H1 (cell line): Measurements from ENCODE around the gene GAD2. TPM values are rescaled to one million over a fixed set of nuclear protein-coding genes. Genes with fewer than 3 reads are reported as not detected.

ENCODE experiments used
- CTCF ChIA-PET: fragments of 300-600 bp; sonication (Branson Sonifier 250); formaldehyde crosslinking; loops from one replicate; lab custom pipeline; 2021; ENCODE audit not compliant: partially characterized antibody; lab: Charles Lee
- POLR2A ChIA-PET: fragments of 300-600 bp; sonication (Branson Sonifier 250); formaldehyde crosslinking; loops from one replicate; lab custom pipeline; 2021; ENCODE audit warnings: inconsistent platforms; ENCODE audit not compliant: partially characterized antibody; lab: Charles Lee
- DNase-seq, 2 experiments: peaks; one replicate each; pipeline versions ENCODE4 v3.0.0 to v3.0.0-alpha.2; 2010 to 2022; ENCODE audit warnings: low spot score in 2 of 2, low read depth in 1 of 2, mixed read lengths in 1 of 2
- FAIRE-seq: peaks from 2 replicates; lab custom pipeline; 2011; peaks lifted over from hg19 to GRCh38; lab: Jason Lieb, UNC
- H2AFZ ChIP-seq: 2 replicates; pipeline ENCODE4 v1.8.1; 2012; ENCODE audit warnings: low read length, inconsistent platforms
- H2AK5ac ChIP-seq: 2 replicates; pipeline ENCODE4 v1.6.1; 2013; ENCODE audit warnings: low read depth, low read length
- H2BK120ac ChIP-seq: replicated peaks from 2 replicates; pipeline ENCODE3; 2013; ENCODE audit warnings: low read depth, low read length, inconsistent platforms
- H2BK12ac ChIP-seq: 2 replicates; pipeline ENCODE4 v1.6.1; 2013; ENCODE audit warnings: low read depth, low read length
- H2BK15ac ChIP-seq: 2 replicates; pipeline ENCODE4 v1.6.1; 2013; ENCODE audit warnings: low read length
- H2BK20ac ChIP-seq: 2 replicates; pipeline ENCODE4 v1.6.1; 2013; ENCODE audit warnings: low read length
- H2BK5ac ChIP-seq: 2 replicates; pipeline ENCODE4 v1.6.1; 2013; ENCODE audit warnings: low read depth, low read length
- H3K14ac ChIP-seq: 2 replicates; pipeline ENCODE4 v1.6.1; 2013; ENCODE audit warnings: inconsistent platforms; ENCODE audit not compliant: insufficient read length
- H3K18ac ChIP-seq: 2 replicates; pipeline ENCODE4 v1.6.1; 2013; ENCODE audit warnings: low read length; ENCODE audit errors: extremely low read depth
- H3K23ac ChIP-seq: 2 replicates; pipeline ENCODE4 v1.6.1; 2013; ENCODE audit warnings: inconsistent platforms; ENCODE audit not compliant: insufficient read length
- H3K23me2 ChIP-seq: 2 replicates; pipeline ENCODE4 v1.6.1; 2013; ENCODE audit warnings: low read depth, low read length
- H3K27ac ChIP-seq: 2 replicates; pipeline ENCODE4 v1.6.1; 2011; ENCODE audit warnings: low read depth, low read length, inconsistent platforms
- H3K27me3 ChIP-seq, 4 experiments: replicated peaks in 1 of 4; 1 replicate in 1 of 4; 2 replicates in 3 of 4; pipeline versions ENCODE4 v1.6.1 to v1.8.1; 2011 to 2013; ENCODE audit warnings: low read length in 3 of 4, mild to moderate bottlenecking in 3 of 4, inconsistent platforms in 2 of 4, mixed read lengths in 2 of 4, moderate library complexity in 1 of 4; ENCODE audit not compliant: control insufficient read depth in 3 of 4, insufficient read depth in 3 of 4; ENCODE audit errors: extremely low read depth in 1 of 4
- H3K36me3 ChIP-seq, 4 experiments: 2 replicates each; pipeline versions ENCODE4 v1.6.1 to v1.8.1; 2011 to 2013; ENCODE audit warnings: mild to moderate bottlenecking in 4 of 4, low read length in 3 of 4, moderate library complexity in 2 of 4, control low read depth in 1 of 4, inconsistent platforms in 1 of 4; ENCODE audit not compliant: insufficient read depth in 4 of 4, control insufficient read depth in 2 of 4
- H3K4ac ChIP-seq: replicated peaks from 2 replicates; pipeline ENCODE3; 2013; ENCODE audit warnings: low read length, low read depth, mixed read lengths, inconsistent platforms; ENCODE audit not compliant: insufficient read length
- H3K4me1 ChIP-seq, 4 experiments: replicated peaks in 1 of 4; 1 replicate in 1 of 4; 2 replicates in 3 of 4; pipeline versions ENCODE4 v1.6.1 to v1.8.1; 2011 to 2013; ENCODE audit warnings: low read length in 3 of 4, inconsistent platforms in 2 of 4, mixed read lengths in 1 of 4; ENCODE audit not compliant: insufficient read depth in 4 of 4, control insufficient read depth in 3 of 4
- H3K4me2 ChIP-seq, 2 experiments: 2 replicates each; pipeline versions ENCODE4 v1.6.1 to v1.8.1; 2011 to 2013; ENCODE audit warnings: low read depth in 2 of 2, low read length in 2 of 2, control low read depth in 1 of 2, inconsistent platforms in 1 of 2, mild to moderate bottlenecking in 1 of 2; ENCODE audit not compliant: insufficient read depth in 1 of 2
- H3K4me3 ChIP-seq, 4 experiments: fragments of 200-600, 300-600 bp in 1 of 4; sonication (generic), shearing (Covaris generic), sonication (Bioruptor Twin) in 1 of 4; 2 replicates each; pipeline versions ENCODE4 v1.5.1 to v1.8.1; 2011 to 2016; ENCODE audit warnings: low read length in 4 of 4, low read depth in 3 of 4, control low read depth in 2 of 4, inconsistent platforms in 2 of 4, mild to moderate bottlenecking in 2 of 4, mixed read lengths in 1 of 4, moderate library complexity in 1 of 4; ENCODE audit not compliant: insufficient read depth in 2 of 4; ENCODE audit errors: extremely low read depth in 1 of 4
- H3K56ac ChIP-seq: replicated peaks from 2 replicates; pipeline ENCODE3; 2013; ENCODE audit warnings: low read depth, mild to moderate bottlenecking, mixed read lengths, low read length, inconsistent platforms; ENCODE audit not compliant: insufficient read length
- H3K79me1 ChIP-seq: 2 replicates; pipeline ENCODE4 v1.6.1; 2013; ENCODE audit warnings: low read depth, low read length, control low read depth
- H3K79me2 ChIP-seq, 2 experiments: 2 replicates each; pipeline versions ENCODE4 v1.6.1 to v1.8.1; 2012 to 2013; ENCODE audit warnings: low read length in 2 of 2, mild to moderate bottlenecking in 2 of 2, inconsistent platforms in 1 of 2; ENCODE audit not compliant: insufficient read depth in 2 of 2, control insufficient read depth in 1 of 2
- H3K9ac ChIP-seq, 4 experiments: replicated peaks in 1 of 4; 1 replicate in 1 of 4; 2 replicates in 3 of 4; pipeline versions ENCODE4 v1.6.1 to v1.8.1; 2011 to 2013; ENCODE audit warnings: low read depth in 3 of 4, low read length in 3 of 4, control low read depth in 2 of 4, mild to moderate bottlenecking in 2 of 4, moderate library complexity in 2 of 4, inconsistent platforms in 1 of 4; ENCODE audit errors: extremely low read depth in 1 of 4
- H3K9me3 ChIP-seq, 2 experiments: 2 replicates each; pipeline versions ENCODE4 v1.6.1 to v1.8.1; 2012 to 2013; ENCODE audit warnings: mild to moderate bottlenecking in 2 of 2, moderate library complexity in 2 of 2, control low read depth in 1 of 2, inconsistent platforms in 1 of 2, low read depth in 1 of 2, low read length in 1 of 2, mixed read lengths in 1 of 2; ENCODE audit not compliant: insufficient read depth in 2 of 2
- H4K20me1 ChIP-seq, 2 experiments: replicated peaks in 1 of 2; 2 replicates each; pipeline versions ENCODE3 to v1.8.1; 2011 to 2013; ENCODE audit warnings: inconsistent platforms in 2 of 2, low read length in 2 of 2, mild to moderate bottlenecking in 1 of 2; ENCODE audit not compliant: insufficient read depth in 2 of 2, control insufficient read depth in 1 of 2
- H4K5ac ChIP-seq: 2 replicates; pipeline ENCODE4 v1.6.1; 2013; ENCODE audit warnings: low read length, low read depth, mixed read lengths, inconsistent platforms; ENCODE audit not compliant: insufficient read length
- H4K8ac ChIP-seq: 2 replicates; pipeline ENCODE4 v1.8.0; 2013; ENCODE audit warnings: mild to moderate bottlenecking, moderate library complexity, low read length, inconsistent platforms; ENCODE audit not compliant: insufficient read depth; ENCODE audit errors: extremely low read depth
- H4K91ac ChIP-seq: replicated peaks from 2 replicates; pipeline ENCODE3; 2013; ENCODE audit warnings: low read length, mixed read lengths, inconsistent platforms; ENCODE audit not compliant: insufficient read length
- SP1 ChIP-seq: IDR thresholded peaks from 2 replicates; pipeline ENCODE4 v1.6.1; 2011; ENCODE audit warnings: low read depth, low read length
- WGBS, 2 experiments: shearing (Covaris generic) in 1 of 2; methylation state at CpG; one replicate each; pipeline versions ENCODE4 v1.1.6 to v1.1.7; 2013 to 2015; ENCODE audit warnings: low lambda C conversion rate in 2 of 2, mixed read lengths in 2 of 2, inconsistent platforms in 1 of 2, low coverage in 1 of 2, missing lambda C conversion rate in 1 of 2; ENCODE audit not compliant: insufficient replicate concordance in 2 of 2, insufficient coverage in 1 of 2, insufficient read length in 1 of 2; ENCODE audit errors: extremely low coverage in 1 of 2, missing lambda C conversion rate in 1 of 2; 5-methylcytosine and 5-hydroxymethylcytosine counted together
- polyA plus RNA-seq, 7 experiments: library from polyadenylated mRNA; depleted of rRNA in 3 of 7; stranded (reverse) in 5 of 7; unstranded in 2 of 7; fragments of >200 nt in 5 of 7; fragments of 200-250 nt in 2 of 7; gene quantifications; 1 replicate in 5 of 7; 2 replicates in 1 of 7; 4 replicates in 1 of 7; pipeline versions ENCODE4 v1.2.1 to v1.2.3, GENCODE V29; 2011 to 2013; ENCODE audit warnings: missing spikeins in 2 of 7, mixed read lengths in 2 of 7
- total RNA-seq: library from RNA; stranded (reverse); fragmentation: NEBNext Ultra II Directional; extraction: Animal tissue kit (Norgen Biotek cat#: 25700); gene quantifications from 2 replicates; pipeline ENCODE4 v1.2.1, GENCODE V29; 2021

The GAD2 gene
- total and polyA plus RNA-seq, 2 of the 8 experiments (the other 6 are each of a cell fraction or from before 2014, with no cell fraction given) = 0.30 to 0.47 TPM

- Histone ChIP-seq H4K91ac (no peak overlapping the region), H2AK5ac (no peak overlapping the region), H3K4ac (peak overlapping the region; percentile 48), H3K9ac (no peak overlapping the region), H2BK20ac (no peak overlapping the region), H2BK5ac (no peak overlapping the region), H3K9me3 (no peaks in the 10 kb centered on the region), H2AFZ (no peak overlapping the region), H3K36me3 (no peaks in the 10 kb centered on the region), H2BK120ac (no peak overlapping the region), H3K14ac (no peak overlapping the region), H4K20me1 (no peaks in the 10 kb centered on the region), H3K23me2 (no peaks in the 10 kb centered on the region), H3K27me3 (no peaks in the 10 kb centered on the region), H3K79me1 (no peaks in the 10 kb centered on the region), H2BK15ac (no peak overlapping the region), H3K4me2 (no peak overlapping the region), H3K79me2 (no peaks in the 10 kb centered on the region), H3K4me3 (no peak overlapping the region), H2BK12ac (no peak overlapping the region), H4K5ac (no peak overlapping the region), H4K8ac (no peak overlapping the region), H3K23ac (no peak overlapping the region), H3K27ac (no peak overlapping the region), H3K56ac (no peak overlapping the region), H3K4me1 (no peaks in the 10 kb centered on the region), H3K18ac (no peak overlapping the region)
- no peak for TF ChIP-seq SP1
- WGBS, 2 experiments = 76% methylated on average over 10 of the region's 10 CpGs; no CpG with 5 or more reads in 1 of the 2 experiments
- ChIA-PET POLR2A (no interaction called here), CTCF (interaction anchor here (1.1 to 1.2 kb wide), 3 partner anchors 21 to 155 kb away, joined by 3 read pairs; no protein-coding TSS in a partner anchor)
- FAIRE-seq (no peak), DNase-seq (no peak)
Measured at GRCh38 chr10:26314265-26315013, 97.9 kb downstream of the GAD2 start.
